Ovary (tissue), 9 donors: ENCODE measurements around the gene IGFBP1. TPM values are rescaled to one million over a fixed set of nuclear protein-coding genes. Genes with fewer than 3 reads are reported as not detected.

Source experiments
- DNase-seq, 5 donors: peaks; one replicate each; pipeline ENCODE4 v3.0.0-alpha.2; 2019 to 2020
- H3K27ac ChIP-seq, 2 donors: fragments of 200-600 bp; one replicate each; pipeline versions ENCODE4 v1.5.1 to v1.8.0; 2019 to 2022
- H3K27me3 ChIP-seq: fragments of 200-600 bp; one replicate; pipeline ENCODE4 v1.8.0; 2022
- H3K36me3 ChIP-seq: fragments of 200-600 bp; sonication (generic); one replicate; pipeline ENCODE4 v1.5.1; 2019
- H3K4me1 ChIP-seq: one replicate; pipeline ENCODE4 v1.8.1; 2013; ENCODE audit warnings: mild to moderate bottlenecking, moderate library complexity; ENCODE audit not compliant: insufficient read depth
- H3K4me3 ChIP-seq: fragments of 200-600 bp; sonication (generic); one replicate; pipeline ENCODE4 v1.5.1; 2017
- H3K9me3 ChIP-seq, 2 donors: fragments of 200-600 bp in 1 of 2; sonication (generic) in 1 of 2; one replicate each; pipeline versions ENCODE4 v1.5.1 to v1.8.1; 2013 to 2019; ENCODE audit warnings: mild to moderate bottlenecking in 1 of 2, moderate library complexity in 1 of 2
- CTCF ChIP-seq, 3 donors: fragments of 450-650 bp in 2 of 3; fragments of 200-600 bp in 1 of 3; IDR thresholded peaks; one replicate each; pipeline versions ENCODE4 v1.5.1 to v1.8.0; 2016 to 2022; ENCODE audit warnings: antibody characterized with exemption in 3 of 3, mild to moderate bottlenecking in 1 of 3
- EP300 ChIP-seq: sonication (generic); formaldehyde crosslinking; IDR thresholded peaks from one replicate; pipeline ENCODE4 v1.6.1; 2017; ENCODE audit warnings: antibody characterized with exemption
- POLR2A ChIP-seq: fragments of 450-650 bp; IDR thresholded peaks from one replicate; pipeline ENCODE4 v1.6.1; 2017; ENCODE audit warnings: antibody characterized with exemption, mild to moderate bottlenecking, moderate library complexity
- WGBS, 3 donors: extraction: QIAGEN DNeasy Blood & Tissue Kit in 1 of 3; methylation state at CpG; one replicate each; pipeline versions ENCODE4 v1.1.5 to v1.1.7; 2013 to 2017; 5-methylcytosine and 5-hydroxymethylcytosine counted together
- intact Hi-C, 4 donors: fragments of 100-400 bp; cut with DNase I; formaldehyde crosslinking; loops; one replicate each; pipeline versions ENCODE4 v1.11.0 to v1.15.1; 2022 to 2023
- polyA plus RNA-seq, 2 donors: library from polyadenylated mRNA; stranded (reverse); fragments of 200-250 nt in 1 of 2; fragments of 350-450 nt in 1 of 2; fragmentation: Illumina TruSeq in 1 of 2; extraction: RNeasy Lipid Tissue Mini Kit (QIAGEN cat#74804) in 1 of 2; gene quantifications; one replicate each; pipeline ENCODE4 v1.2.3, GENCODE V29; 2013 to 2014
- total RNA-seq, 7 donors: library from RNA; depleted of rRNA in 2 of 7; stranded (reverse); fragments of >200 nt in 2 of 7; fragmentation: NEBNext Ultra II Directional in 3 of 7; extraction: Animal tissue kit (Norgen Biotek cat#: 25700) in 3 of 7; gene quantifications; one replicate each; pipeline versions ENCODE4 v1.1.0 to v1.2.4, GENCODE V29; 2016 to 2023
- donor health status: DM: no; HTN: no; CAD: no; lungs with moderate emphysema.
- donor health status: DM: no; HTN: no; CAD: no.
- donor health status: Bipolar disorder and iron deficiency.
- donor health status: DM: yes; HTN: yes; CAD: no.
- donor health status: DM: no; HTN: no; CAD: no.
- donor health status: DM: yes; HTN: yes; CAD: no.

IGFBP1 gene
- total and polyA plus RNA-seq, 9 donors: 1.1 to 197 (median 3.7) TPM; not detected in 1

GRCh38 chr7:45923818-45924217 is 35.5 kb downstream of the IGFBP1 start:
- WGBS, 3 donors: 68 to 75% (median 71%) methylated on average over 6 of the region's 6 CpGs
- H3K36me3 ChIP-seq: no peaks in the 10 kb centered on the region
- no peaks in the 10 kb centered on the region for H3K27me3 ChIP-seq
- peaks cover 4% of the 10 kb centered on the region for H3K4me1 ChIP-seq
- TF ChIP-seq EP300: no peak
- no peak for TF ChIP-seq CTCF (IDR thresholded peaks at IDR 0.05)
- no peak for TF ChIP-seq POLR2A
- no peaks in the 10 kb centered on the region for H3K9me3 ChIP-seq
- DNase-seq: no peak
- H3K27ac ChIP-seq: no peak overlapping the region
- H3K4me3 ChIP-seq: no peak overlapping the region
- intact Hi-C loops: loop anchor here (5.0 to 10.0 kb wide), 7 partner anchors 421 to 1333 kb away; no protein-coding TSS in a partner anchor

GRCh38 chr7:45924283-45924682 is 36.0 kb downstream of the IGFBP1 start:
- H3K4me3 ChIP-seq: no peak overlapping the region
- H3K4me1 ChIP-seq: peaks cover 4% of the 10 kb centered on the region
- no peak overlapping the region for H3K27ac ChIP-seq
- H3K27me3 ChIP-seq: no peaks in the 10 kb centered on the region
- intact Hi-C loops: loop anchor here (5.0 to 10.0 kb wide), 7 partner anchors 421 to 1333 kb away; no protein-coding TSS in a partner anchor
- no peaks in the 10 kb centered on the region for H3K36me3 ChIP-seq
- no peaks in the 10 kb centered on the region for H3K9me3 ChIP-seq
- TF ChIP-seq CTCF (IDR thresholded peaks at IDR 0.05) (no peak), POLR2A (no peak), EP300 (no peak)
- 77 to 82% (median 79%) methylated on average over 5 of the region's 5 CpGs for WGBS, 3 donors
- no peak for DNase-seq

GRCh38 chr7:45927721-45928120 is 39.4 kb downstream of the IGFBP1 start:
- 94 to 95% (median 94%) methylated on average over 3 of the region's 3 CpGs for WGBS, 3 donors
- no peak for TF ChIP-seq CTCF (IDR thresholded peaks at IDR 0.05)
- TF ChIP-seq EP300: no peak
- no peak for TF ChIP-seq POLR2A
- no peak overlapping the region for H3K4me3 ChIP-seq
- H3K27ac ChIP-seq: no peak overlapping the region
- H3K36me3 ChIP-seq: no peaks in the 10 kb centered on the region
- H3K9me3 ChIP-seq: no peaks in the 10 kb centered on the region
- H3K4me1 ChIP-seq: no peaks in the 10 kb centered on the region
- H3K27me3 ChIP-seq: peaks cover 3% of the 10 kb centered on the region
- no peak for DNase-seq
- intact Hi-C loops: loop anchor here in 2 of 4 donors (10.0 kb wide), 2 partner anchors 417 to 1317 kb away; no protein-coding TSS in a partner anchor

GRCh38 chr7:45930967-45931366 is 42.7 kb downstream of the IGFBP1 start:
- DNase-seq: no peak
- H3K27ac ChIP-seq: no peak overlapping the region
- TF ChIP-seq POLR2A: no peak
- no peak for TF ChIP-seq EP300
- TF ChIP-seq CTCF (IDR thresholded peaks at IDR 0.05): no peak
- peaks cover 3% of the 10 kb centered on the region for H3K27me3 ChIP-seq
- no peaks in the 10 kb centered on the region for H3K4me1 ChIP-seq
- H3K9me3 ChIP-seq: no peaks in the 10 kb centered on the region
- intact Hi-C loops: no loop called here
- no peaks in the 10 kb centered on the region for H3K36me3 ChIP-seq
- H3K4me3 ChIP-seq: no peak overlapping the region
